Effector CD8-positive, alpha-beta T cell (primary cell): ENCODE measurements around the gene EIF1AD.

ENCODE experiments used
- DNase-seq: peaks from one replicate; lab custom pipeline; 2025; lab: John Stamatoyannopoulos, UW

The EIF1AD gene

GRCh38 chr11:66004186-66004585 lies 2.2 kb upstream of the EIF1AD start:
- no peak for DNase-seq

- DNase-seq: no peak
Observed at GRCh38 chr11:66003291-66003690, 1.3 kb upstream of the EIF1AD start.

GRCh38 chr11:66002648-66003225 lies 780 bp upstream of the EIF1AD start:
- no peak for DNase-seq

- DNase-seq: no peak
Observed at GRCh38 chr11:65997286-65997685, 4.7 kb downstream of the EIF1AD start.

- DNase-seq: no peak
Observed at GRCh38 chr11:65992056-65992455, 9.9 kb downstream of the EIF1AD start.

GRCh38 chr11:65988791-65989592 lies 13.0 kb downstream of the EIF1AD start:
- peak; percentile 86 for DNase-seq

GRCh38 chr11:65987336-65987735 lies 14.6 kb downstream of the EIF1AD start:
- DNase-seq: no peak

- DNase-seq: no peak
Observed at GRCh38 chr11:65983589-65983987, 18.4 kb downstream of the EIF1AD start.

GRCh38 chr11:65982824-65983588 lies 19.0 kb downstream of the EIF1AD start:
- DNase-seq: no peak

- DNase-seq: no peak
Observed at GRCh38 chr11:65981972-65982823, 19.8 kb downstream of the EIF1AD start.

GRCh38 chr11:65981101-65981740 lies 20.7 kb downstream of the EIF1AD start:
- DNase-seq: no peak

GRCh38 chr11:65979261-65979759 lies 22.6 kb downstream of the EIF1AD start:
- no peak for DNase-seq

- no peak for DNase-seq
Observed at GRCh38 chr11:65978391-65979238, 23.3 kb downstream of the EIF1AD start.

GRCh38 chr11:65977621-65978390 lies 24.2 kb downstream of the EIF1AD start:
- DNase-seq: no peak

- no peak for DNase-seq
Observed at GRCh38 chr11:65976216-65977176, 25.5 kb downstream of the EIF1AD start.

- DNase-seq: no peak
Observed at GRCh38 chr11:65975771-65976170, 26.2 kb downstream of the EIF1AD start.

GRCh38 chr11:65973439-65974110 lies 28.4 kb downstream of the EIF1AD start:
- DNase-seq: no peak

- no peak for DNase-seq
Observed at GRCh38 chr11:65972116-65972515, 29.8 kb downstream of the EIF1AD start.
